Skeletal muscle satellite cell (primary cell): ENCODE measurements around the gene GPX2.

Experiments
- H3K27me3 ChIP-seq: 2 replicates; pipeline ENCODE4 v1.7.0; 2013; ENCODE audit warnings: low read length; ENCODE audit not compliant: control insufficient read depth, insufficient read depth
- H3K36me3 ChIP-seq: 2 replicates; pipeline ENCODE4 v1.7.0; 2013; ENCODE audit warnings: mild to moderate bottlenecking, control low read depth, low read length; ENCODE audit not compliant: insufficient read depth
- H3K4me1 ChIP-seq: 2 replicates; pipeline ENCODE4 v1.7.0; 2013; ENCODE audit warnings: low read length; ENCODE audit not compliant: control insufficient read depth, insufficient read depth
- H3K4me2 ChIP-seq: 2 replicates; pipeline ENCODE4 v1.7.0; 2013; ENCODE audit warnings: mild to moderate bottlenecking, low read length
- H3K4me3 ChIP-seq: 2 replicates; pipeline ENCODE4 v1.7.0; 2013; ENCODE audit warnings: low read length
- H3K9ac ChIP-seq: 2 replicates; pipeline ENCODE4 v1.7.0; 2013; ENCODE audit warnings: mild to moderate bottlenecking, low read depth, low read length, moderate library complexity
- H3K9me3 ChIP-seq: replicated peaks from 2 replicates; pipeline ENCODE4 v1.7.0; 2013; ENCODE audit warnings: mild to moderate bottlenecking, control low read depth, low read length

GPX2 gene

DNA sequence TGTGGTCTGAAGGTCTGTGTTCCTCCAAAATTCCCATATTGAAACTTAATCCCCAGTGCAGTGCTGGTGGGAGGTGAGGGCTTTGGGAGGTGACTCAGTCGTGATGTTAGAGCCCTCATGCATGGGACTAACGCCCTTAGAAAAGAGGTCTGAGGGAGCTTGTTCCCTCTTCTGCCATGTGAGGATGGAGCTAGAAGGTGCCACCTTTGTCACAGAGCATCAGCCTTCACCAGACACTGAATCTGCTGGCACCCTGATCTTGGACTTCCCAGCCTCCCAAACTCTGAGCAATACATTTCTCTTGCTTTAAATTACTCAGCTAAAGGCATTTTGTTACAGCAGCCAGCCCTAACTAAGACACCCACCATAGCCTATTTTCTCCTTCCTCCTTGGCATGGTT, 15.7 kb upstream of the GPX2 start:
- Histone ChIP-seq H3K4me3 (no peak overlapping the region), H3K27me3 (no peaks in the 10 kb centered on the region)

DNA sequence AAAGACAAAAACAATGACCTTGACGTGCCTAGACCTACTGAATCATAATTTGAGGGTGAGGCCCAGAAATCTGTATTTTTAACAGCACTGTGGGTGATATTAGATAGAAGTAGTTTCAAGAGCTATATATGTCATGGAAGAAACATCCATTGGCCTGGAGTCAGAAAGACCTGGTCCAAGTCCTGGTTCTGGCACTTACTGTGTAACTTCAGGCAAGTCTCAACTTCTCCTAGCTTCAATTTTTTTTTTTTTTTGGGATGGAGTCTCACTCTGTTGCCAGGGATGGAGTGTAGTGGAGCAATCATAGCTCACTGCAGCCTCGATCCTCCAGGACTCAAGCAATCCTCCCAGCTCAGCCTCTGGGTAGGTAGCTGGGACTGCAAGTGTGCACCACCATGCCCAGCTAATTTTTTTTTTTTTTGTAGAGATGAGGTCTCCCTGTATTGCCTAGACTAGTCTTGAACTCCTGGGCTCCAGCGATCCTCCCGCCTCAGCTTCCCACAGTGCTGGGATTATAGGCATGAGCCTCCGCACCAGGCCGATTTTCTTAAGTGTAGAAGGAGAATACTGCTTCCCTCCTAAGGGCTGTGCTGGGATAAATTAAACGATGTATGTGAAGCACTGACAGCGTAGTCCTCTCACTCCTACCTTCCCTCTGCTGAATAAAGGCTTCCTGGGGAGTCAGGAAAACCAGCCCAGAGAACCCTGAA, 14.3 kb upstream of the GPX2 start:
- Histone ChIP-seq H3K9ac (no peak overlapping the region), H3K4me3 (no peak overlapping the region), H3K4me1 (no peaks in the 10 kb centered on the region), H3K36me3 (no peaks in the 10 kb centered on the region), H3K27me3 (no peaks in the 10 kb centered on the region), H3K9me3 (no peaks in the 10 kb centered on the region), H3K4me2 (no peak overlapping the region)

More for the DNA sequence above, 15.7 kb upstream of the GPX2 start:
- H3K9me3 ChIP-seq: no peaks in the 10 kb centered on the region
- no peaks in the 10 kb centered on the region for H3K36me3 ChIP-seq
- no peaks in the 10 kb centered on the region for H3K4me1 ChIP-seq
- H3K9ac ChIP-seq: no peak overlapping the region
- H3K4me2 ChIP-seq: no peak overlapping the region

DNA sequence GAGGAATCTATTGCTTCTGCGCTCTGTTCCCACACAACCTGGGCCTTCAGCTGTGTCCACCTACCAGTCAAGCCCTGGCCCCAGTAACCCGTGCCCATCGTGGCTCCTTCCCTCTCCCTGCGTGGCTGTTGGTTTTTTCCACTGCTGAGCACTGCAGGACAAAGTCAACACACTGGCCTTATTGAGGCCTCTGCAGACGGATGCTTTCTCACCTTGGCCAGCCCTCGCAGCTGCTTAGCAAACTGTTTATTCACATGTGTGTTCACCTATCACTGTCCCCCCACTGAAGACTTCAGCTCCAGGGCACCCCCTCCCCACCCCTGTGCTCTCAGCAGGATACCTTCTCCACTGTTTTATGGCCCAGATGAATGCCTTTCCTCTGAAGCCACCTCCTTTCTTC, 12.8 kb upstream of the GPX2 start:
- H3K4me3 ChIP-seq: no peak overlapping the region
- H3K9me3 ChIP-seq: no peaks in the 10 kb centered on the region
- no peak overlapping the region for H3K9ac ChIP-seq
- H3K4me2 ChIP-seq: no peak overlapping the region
- no peaks in the 10 kb centered on the region for H3K4me1 ChIP-seq
- no peaks in the 10 kb centered on the region for H3K36me3 ChIP-seq
- H3K27me3 ChIP-seq: no peaks in the 10 kb centered on the region

DNA sequence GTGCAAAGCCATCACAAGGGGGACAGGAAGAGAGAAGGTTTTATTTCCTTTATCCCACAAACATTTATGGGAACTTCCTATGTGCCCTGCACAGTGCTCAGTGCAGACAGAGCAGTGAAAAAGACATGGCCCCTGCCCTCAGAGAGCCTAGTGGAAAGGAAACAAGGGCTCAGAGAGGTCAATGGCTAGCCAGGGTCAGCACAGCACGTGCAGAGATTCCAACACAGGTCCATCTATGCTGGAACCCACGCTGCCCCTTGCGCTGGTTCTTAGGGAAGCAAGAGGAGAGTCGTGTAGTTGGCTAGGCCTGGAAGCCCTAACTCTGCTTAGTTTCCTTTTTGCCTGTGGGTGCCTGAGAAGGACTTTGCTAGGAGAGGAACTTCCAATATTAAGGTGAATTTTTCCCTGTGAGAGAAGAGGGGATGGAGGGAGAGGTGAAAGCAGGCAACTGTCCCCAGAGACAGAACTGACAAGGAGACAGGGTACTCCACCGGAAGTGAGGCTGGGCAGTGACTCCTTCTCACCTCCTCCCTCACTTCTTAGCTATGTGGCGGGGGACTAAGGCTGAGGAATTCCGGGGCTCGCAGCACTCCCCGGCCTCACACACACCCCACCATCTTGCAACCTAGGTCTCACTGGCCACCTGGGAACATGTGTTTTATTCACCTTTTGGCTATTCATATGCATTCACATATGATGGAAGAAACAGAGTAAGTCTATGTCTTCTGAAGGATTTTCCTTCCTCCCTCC, 12.1 kb upstream of the GPX2 start:
- no peak overlapping the region for H3K9ac ChIP-seq
- H3K36me3 ChIP-seq: no peaks in the 10 kb centered on the region
- no peaks in the 10 kb centered on the region for H3K9me3 ChIP-seq
- H3K4me1 ChIP-seq: no peaks in the 10 kb centered on the region
- no peaks in the 10 kb centered on the region for H3K27me3 ChIP-seq
- no peak overlapping the region for H3K4me2 ChIP-seq
- H3K4me3 ChIP-seq: no peak overlapping the region

DNA sequence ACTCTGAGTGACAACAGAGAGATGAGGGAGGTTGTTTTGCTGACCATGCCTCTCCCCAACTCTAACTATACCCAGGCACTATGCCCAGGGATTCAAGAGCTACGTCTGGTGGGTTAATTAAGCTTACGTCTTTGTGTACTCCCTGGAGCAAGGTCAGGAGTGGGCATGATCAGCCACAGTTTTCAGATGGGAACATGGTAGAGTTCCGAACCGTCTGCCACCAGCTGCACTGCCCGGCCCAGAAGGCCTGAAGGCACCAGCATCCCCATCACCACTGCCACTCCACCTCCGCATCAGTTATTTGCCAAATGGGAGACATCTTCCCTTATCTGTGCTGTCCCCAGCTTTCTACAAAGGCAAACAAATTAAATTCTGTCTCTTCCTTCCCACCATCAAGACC, 11.1 kb upstream of the GPX2 start:
- no peak overlapping the region for H3K9ac ChIP-seq
- no peaks in the 10 kb centered on the region for H3K27me3 ChIP-seq
- no peak overlapping the region for H3K4me3 ChIP-seq
- no peaks in the 10 kb centered on the region for H3K4me1 ChIP-seq
- H3K4me2 ChIP-seq: no peak overlapping the region
- no peaks in the 10 kb centered on the region for H3K9me3 ChIP-seq
- no peaks in the 10 kb centered on the region for H3K36me3 ChIP-seq

DNA sequence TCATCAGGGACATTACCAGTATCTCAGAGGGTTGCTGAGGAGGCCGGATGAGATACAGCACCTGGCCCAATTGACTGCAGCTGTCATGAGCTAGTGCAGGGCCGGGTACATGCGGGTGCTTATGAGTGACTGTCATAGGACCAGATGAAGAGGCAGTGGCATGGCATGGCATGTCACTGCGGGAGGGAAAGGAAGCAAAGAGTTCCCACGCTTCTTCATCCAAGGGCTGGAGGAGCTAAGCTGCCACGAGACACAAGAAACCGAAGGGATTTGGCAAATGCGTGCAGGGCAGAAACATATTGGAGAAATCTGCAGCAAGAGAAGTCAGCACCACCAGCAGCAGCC, 10.7 kb upstream of the GPX2 start:
- Histone ChIP-seq H3K4me2 (no peak overlapping the region), H3K4me3 (no peak overlapping the region), H3K9ac (no peak overlapping the region), H3K36me3 (no peaks in the 10 kb centered on the region), H3K27me3 (no peaks in the 10 kb centered on the region), H3K4me1 (no peaks in the 10 kb centered on the region), H3K9me3 (no peaks in the 10 kb centered on the region)

DNA sequence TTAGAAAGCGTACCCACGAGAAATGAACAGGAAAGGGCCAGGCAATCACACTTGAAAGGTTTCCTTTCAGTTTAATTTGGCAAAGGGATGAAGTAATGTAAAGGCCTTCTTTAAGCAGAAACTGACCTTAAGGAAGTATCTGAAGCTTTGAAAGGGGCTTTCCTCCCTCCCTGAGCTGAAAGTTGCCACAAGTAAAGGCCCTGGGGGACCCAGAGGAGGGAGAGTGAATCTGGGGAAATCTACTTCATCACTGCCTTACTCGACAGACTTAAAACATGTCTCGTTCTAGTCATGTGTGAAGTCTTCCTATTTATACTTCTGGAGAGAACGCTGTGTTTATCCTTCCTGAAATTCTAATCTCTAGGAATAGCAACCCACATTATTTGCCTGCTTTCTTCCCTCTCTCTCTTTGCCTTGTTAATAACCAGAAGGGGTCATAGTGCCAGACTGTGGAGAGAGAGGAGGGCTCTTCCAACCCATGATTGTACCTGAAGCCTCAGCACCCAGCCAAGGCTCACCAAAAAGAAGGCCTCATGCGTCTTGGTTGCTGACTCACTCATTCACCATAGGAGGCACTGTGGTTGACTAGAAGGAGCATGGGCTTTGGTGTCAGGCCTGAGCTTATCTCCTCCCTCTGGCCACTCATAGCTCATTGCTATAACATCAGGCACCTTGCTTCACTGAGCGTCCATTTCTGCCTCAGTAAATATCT, 10.2 kb upstream of the GPX2 start:
- H3K27me3 ChIP-seq: no peaks in the 10 kb centered on the region
- H3K4me3 ChIP-seq: no peak overlapping the region
- H3K9me3 ChIP-seq: no peaks in the 10 kb centered on the region
- no peaks in the 10 kb centered on the region for H3K4me1 ChIP-seq
- H3K4me2 ChIP-seq: no peak overlapping the region
- no peaks in the 10 kb centered on the region for H3K36me3 ChIP-seq
- no peak overlapping the region for H3K9ac ChIP-seq

DNA sequence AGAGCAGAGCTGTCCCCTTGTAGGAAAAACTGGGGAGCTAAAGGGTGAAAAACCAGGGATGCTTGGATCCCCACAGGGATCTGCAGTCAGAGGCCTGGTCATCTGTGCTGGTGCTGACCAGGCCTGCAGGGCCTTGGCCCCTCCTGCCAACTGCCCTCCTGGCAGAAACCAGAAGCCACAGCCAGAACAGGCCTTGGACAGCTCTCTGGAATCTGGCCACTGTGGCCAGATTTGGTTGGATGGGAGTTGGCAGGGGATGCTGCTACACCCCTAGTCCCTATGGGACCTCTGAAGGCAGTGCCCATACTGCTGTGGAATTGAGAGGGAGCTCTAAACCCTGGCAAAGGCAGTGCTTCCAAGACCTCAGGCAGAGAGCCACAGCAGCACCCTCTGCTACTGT, 9.2 kb upstream of the GPX2 start:
- Histone ChIP-seq H3K9me3 (no peaks in the 10 kb centered on the region), H3K4me2 (no peak overlapping the region), H3K36me3 (no peaks in the 10 kb centered on the region), H3K4me1 (no peaks in the 10 kb centered on the region), H3K27me3 (no peaks in the 10 kb centered on the region), H3K9ac (no peak overlapping the region), H3K4me3 (no peak overlapping the region)

DNA sequence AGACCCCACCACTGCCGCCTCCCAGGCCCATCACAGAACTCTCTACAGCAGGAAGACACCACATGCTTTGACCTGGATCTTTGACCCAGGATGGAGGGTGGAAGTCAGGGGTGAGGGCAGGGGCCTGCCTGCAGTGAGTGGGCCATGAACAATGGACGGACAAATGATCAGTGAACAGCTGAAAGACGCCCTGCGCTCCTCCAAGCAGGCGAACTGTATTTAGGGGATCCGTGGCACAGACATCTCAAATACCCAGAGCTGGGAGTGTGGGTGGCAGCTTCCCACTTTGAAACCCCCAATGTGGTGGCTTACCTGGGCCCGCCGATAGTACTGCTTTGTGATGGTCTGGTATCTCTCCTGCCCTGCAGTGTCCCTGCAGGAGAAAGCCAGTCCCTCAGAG, 8.7 kb upstream of the GPX2 start:
- H3K9ac ChIP-seq: no peak overlapping the region
- no peaks in the 10 kb centered on the region for H3K27me3 ChIP-seq
- no peak overlapping the region for H3K4me2 ChIP-seq
- H3K9me3 ChIP-seq: no peaks in the 10 kb centered on the region
- H3K4me3 ChIP-seq: no peak overlapping the region
- H3K4me1 ChIP-seq: no peaks in the 10 kb centered on the region
- no peaks in the 10 kb centered on the region for H3K36me3 ChIP-seq

DNA sequence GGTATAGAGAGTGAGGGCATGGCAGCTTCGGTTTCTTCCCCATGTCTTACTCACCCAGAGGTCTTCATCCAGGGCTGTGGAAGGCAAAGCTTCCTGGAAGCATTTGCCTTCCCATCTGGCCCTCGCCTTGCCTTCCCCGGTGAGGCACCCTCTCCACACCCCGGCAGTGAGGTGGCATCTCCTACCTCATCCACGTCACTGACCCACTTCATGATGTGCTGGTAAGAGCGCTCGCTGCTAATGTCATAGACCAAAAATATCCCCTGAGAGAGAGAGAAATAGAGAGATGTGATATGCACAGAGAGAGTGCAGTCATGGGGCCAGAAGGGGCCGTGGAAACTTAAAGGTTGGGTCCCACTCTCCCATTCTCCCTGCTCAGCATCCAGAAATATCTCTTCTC, 8.3 kb upstream of the GPX2 start:
- Histone ChIP-seq H3K9me3 (no peaks in the 10 kb centered on the region), H3K4me1 (no peaks in the 10 kb centered on the region), H3K36me3 (no peaks in the 10 kb centered on the region), H3K27me3 (no peaks in the 10 kb centered on the region), H3K4me2 (no peak overlapping the region), H3K9ac (no peak overlapping the region), H3K4me3 (no peak overlapping the region)

DNA sequence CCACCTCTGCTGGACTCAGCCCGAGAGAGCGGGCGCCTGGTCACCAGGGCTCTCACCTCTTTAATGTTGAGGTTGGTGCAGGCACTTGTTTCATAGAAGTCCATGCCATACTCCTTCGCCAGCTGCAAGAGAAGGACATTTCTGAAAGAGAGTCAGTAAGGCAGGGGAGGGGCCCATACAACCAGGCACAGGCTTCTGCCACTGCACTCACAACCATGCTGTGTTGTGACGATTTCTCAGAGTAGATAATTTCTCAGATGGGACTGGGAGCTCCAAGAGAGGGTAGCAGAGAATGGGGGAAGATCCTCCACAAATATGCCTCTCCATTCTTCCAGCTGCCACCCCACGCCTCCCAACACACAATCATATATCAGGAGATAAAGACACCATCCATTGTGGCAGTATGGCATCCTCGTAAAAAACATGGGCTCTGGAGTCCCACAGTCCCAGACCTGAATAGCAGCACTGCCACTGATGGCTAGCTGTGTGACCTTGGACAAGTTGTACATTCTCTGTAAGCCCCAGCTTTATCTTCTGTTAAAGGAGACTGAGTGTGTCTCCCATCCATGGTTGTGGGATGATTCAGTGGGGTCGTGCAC, 6.2 kb upstream of the GPX2 start:
- Histone ChIP-seq H3K4me2 (no peak overlapping the region), H3K9ac (no peak overlapping the region), H3K4me1 (no peaks in the 10 kb centered on the region), H3K9me3 (no peaks in the 10 kb centered on the region), H3K4me3 (no peak overlapping the region), H3K36me3 (no peaks in the 10 kb centered on the region), H3K27me3 (no peaks in the 10 kb centered on the region)
